Measurements from ENCODE around the gene IFNA13. TPM values are rescaled to one million over a fixed set of nuclear protein-coding genes. Genes with fewer than 3 reads are reported as not detected.

The IFNA13 gene
- not detected for total RNA-seq (2013)
- not detected for polyA plus RNA-seq
- polyA minus RNA-seq = not detected in 2 replicates
- total RNA-seq = 0 to 0.15 (median 0) reads per million in 11 experiments

GRCh38 chr9:21367957-21368356 lies at the start of gene IFNA13:
IFNA13 (minus strand) TSS chr9:21368057; CDS start chr9:21368010, 47 bp downstream.
- no CpG with 5 or more reads among the region's 3 CpGs for WGBS (ENCODE audit: insufficient coverage)
- Mint-ChIP-seq H3K4me1 (peaks cover 4% of the 10 kb centered on the region), H3K9me3 (no peaks in the 10 kb centered on the region), H3K27ac (no peak within 1 kb of the TSS), H3K27me3 (ENCODE audit: low read depth in 3 of 3) (peaks cover 2 to 18% (median 8%) of the 10 kb centered on the region in 3 donors), H3K4me3 (no peak within 1 kb of the TSS), H3K36me3 (no peaks in the 10 kb centered on the region)
- Histone ChIP-seq H4K20me1 (ENCODE audit: insufficient read depth, low read length) (no peaks in the 10 kb centered on the region), H3K36me3 (replicated peaks in 1 of 2; ENCODE audit: control insufficient read depth in 1 of 2, insufficient read depth in 2 of 2, low read length in 2 of 2) (no peaks in the 10 kb centered on the region), H3K79me2 (ENCODE audit: insufficient read depth, low read length) (no peaks in the 10 kb centered on the region), H3K9me3 (replicated peaks in 1 of 2; ENCODE audit: control insufficient read depth in 1 of 2, insufficient read depth in 1 of 2, low read length in 2 of 2) (no peaks in the 10 kb centered on the region), H2AFZ (ENCODE audit: insufficient read depth, low read depth, low read length, poor library complexity, severe bottlenecking) (no peak within 1 kb of the TSS), H3K4me3 (replicated peaks in 1 of 3; ENCODE audit: low read depth in 2 of 3, low read length in 3 of 3) (no peak within 1 kb of the TSS), H3K9ac (ENCODE audit: insufficient read depth, low read length, poor library complexity, severe bottlenecking) (no peak within 1 kb of the TSS), H3K4me2 (replicated peaks; ENCODE audit: extremely low read depth, low read length, poor library complexity, severe bottlenecking) (no peak within 1 kb of the TSS), H3K27ac (ENCODE audit: low read depth in 1 of 2, low read length in 2 of 2) (no peak within 1 kb of the TSS), H3K27me3 (ENCODE audit: control insufficient read depth in 2 of 2, insufficient read depth in 2 of 2, low read length in 2 of 2) (no peaks in the 10 kb centered on the region), H3K4me1 (ENCODE audit: control insufficient read depth in 1 of 2, insufficient read depth in 2 of 2, low read length in 2 of 2) (no peaks in the 10 kb centered on the region)
- intact Hi-C loops (cut with micrococcal nuclease) = no loop called here
- TF ChIP-seq CTCF (IDR thresholded peaks at IDR 0.05) = no peak
- no peak for DNase-seq

- Histone ChIP-seq H3K27ac (ENCODE audit: low read depth in 1 of 2, low read length in 2 of 2) (no peak overlapping the region), H3K9me3 (replicated peaks in 1 of 2; ENCODE audit: control insufficient read depth in 1 of 2, insufficient read depth in 1 of 2, low read length in 2 of 2) (no peaks in the 10 kb centered on the region), H3K4me2 (replicated peaks; ENCODE audit: extremely low read depth, low read length, poor library complexity, severe bottlenecking) (no peak overlapping the region), H2AFZ (ENCODE audit: insufficient read depth, low read depth, low read length, poor library complexity, severe bottlenecking) (no peak overlapping the region), H4K20me1 (ENCODE audit: insufficient read depth, low read length) (no peaks in the 10 kb centered on the region), H3K4me3 (replicated peaks in 1 of 3; ENCODE audit: low read depth in 2 of 3, low read length in 3 of 3) (no peak overlapping the region), H3K9ac (ENCODE audit: insufficient read depth, low read length, poor library complexity, severe bottlenecking) (no peak overlapping the region), H3K79me2 (ENCODE audit: insufficient read depth, low read length) (no peaks in the 10 kb centered on the region), H3K36me3 (replicated peaks in 1 of 2; ENCODE audit: control insufficient read depth in 1 of 2, insufficient read depth in 2 of 2, low read length in 2 of 2) (no peaks in the 10 kb centered on the region), H3K27me3 (ENCODE audit: control insufficient read depth in 2 of 2, insufficient read depth in 2 of 2, low read length in 2 of 2) (no peaks in the 10 kb centered on the region), H3K4me1 (ENCODE audit: control insufficient read depth in 1 of 2, insufficient read depth in 2 of 2, low read length in 2 of 2) (peaks cover 0 to 6% of the 10 kb centered on the region in 2 donors)
- Mint-ChIP-seq H3K36me3 (no peaks in the 10 kb centered on the region), H3K27ac (no peak overlapping the region), H3K9me3 (no peaks in the 10 kb centered on the region), H3K4me3 (no peak overlapping the region), H3K27me3 (ENCODE audit: low read depth in 3 of 3) (peaks cover 1 to 8% (median 2%) of the 10 kb centered on the region in 3 donors), H3K4me1 (peaks cover 12% of the 10 kb centered on the region)
- DNase-seq = no peak
- intact Hi-C loops (cut with micrococcal nuclease) = no loop called here
- WGBS (ENCODE audit: insufficient coverage) = 89% methylated on average over 4 of the region's 5 CpGs
- TF ChIP-seq CTCF (IDR thresholded peaks at IDR 0.05) = no peak
Observed at GRCh38 chr9:21415493-21416267, 47.8 kb upstream of the IFNA13 start.
